PC-9 (cell line): Measurements from ENCODE around the gene NAE1. TPM values are rescaled to one million over a fixed set of nuclear protein-coding genes. Genes with fewer than 3 reads are reported as not detected.

Source experiments
- BruUV-seq: library from RNA; stranded (reverse); fragments of 400-500 nt; replicated peaks from 2 replicates; lab custom pipeline; 2021; lab: Mats Ljungman, UMichigan
- CTCF ChIA-PET: fragments of 300-600 bp; sonication (Branson Sonifier 250); formaldehyde crosslinking; loops from one replicate; lab custom pipeline; 2022; ENCODE audit warnings: antibody characterized with exemption; lab: Charles Lee
- POLR2A ChIA-PET: fragments of 300-600 bp; sonication (Branson Sonifier 250); formaldehyde crosslinking; loops from one replicate; lab custom pipeline; 2022; ENCODE audit warnings: antibody characterized with exemption; ENCODE audit not compliant: unreplicated experiment; lab: Charles Lee
- DNase-seq, 2 experiments: peaks; one replicate each; pipeline versions ENCODE4 v3.0.0 to v3.0.0-alpha.2; 2015 to 2022; ENCODE audit warnings: mixed read lengths in 1 of 2
- H2AFZ ChIP-seq: fragments of 200-600 bp; sonication (generic); 2 replicates; pipeline ENCODE4 v1.8.1; 2017; ENCODE audit warnings: antibody characterized with exemption
- H3F3A ChIP-seq: fragments of 200-600 bp; sonication (generic); 2 replicates; pipeline ENCODE4 v1.8.1; 2017; ENCODE audit warnings: antibody characterized with exemption, mild to moderate bottlenecking, low read depth; ENCODE audit not compliant: insufficient read depth
- H3K27ac ChIP-seq: fragments of 200-600 bp; sonication (generic); 2 replicates; pipeline ENCODE4 v1.6.1; 2016; ENCODE audit warnings: mixed run types
- H3K27me3 ChIP-seq: fragments of 200-600 bp; sonication (generic); 2 replicates; pipeline ENCODE4 v1.6.1; 2016; ENCODE audit warnings: low read depth, mixed run types; ENCODE audit not compliant: insufficient read depth
- H3K36me3 ChIP-seq: fragments of 200-600 bp; sonication (generic); 2 replicates; pipeline ENCODE4 v1.6.1; 2016; ENCODE audit warnings: low read depth, mixed run types
- H3K4me1 ChIP-seq: fragments of 200-600 bp; sonication (generic); replicated peaks from 2 replicates; pipeline ENCODE4 v1.6.1; 2016; ENCODE audit warnings: mixed run types; ENCODE audit not compliant: insufficient read depth
- H3K4me2 ChIP-seq: fragments of 200-600 bp; sonication (generic); 2 replicates; pipeline ENCODE4 v1.6.1; 2017; ENCODE audit warnings: mixed run types
- H3K4me3 ChIP-seq: fragments of 200-600 bp; sonication (generic); 2 replicates; pipeline ENCODE4 v1.6.1; 2016; ENCODE audit warnings: mixed run types
- H3K79me2 ChIP-seq: fragments of 200-600 bp; sonication (generic); 2 replicates; pipeline ENCODE4 v1.6.1; 2017; ENCODE audit warnings: low read depth, mixed run types
- H3K9me2 ChIP-seq: fragments of 200-600 bp; sonication (generic); 2 replicates; pipeline ENCODE4 v1.8.1; 2017; ENCODE audit warnings: mild to moderate bottlenecking; ENCODE audit not compliant: insufficient read depth
- H3K9me3 ChIP-seq: fragments of 200-600 bp; sonication (generic); 2 replicates; pipeline ENCODE4 v1.8.1; 2016; ENCODE audit warnings: low read depth; ENCODE audit not compliant: insufficient read depth
- H4K20me1 ChIP-seq: fragments of 200-600 bp; sonication (generic); 2 replicates; pipeline ENCODE4 v1.8.1; 2017; ENCODE audit not compliant: insufficient read depth
- CTCF ChIP-seq: fragments of 200-600 bp; sonication (generic); conservative IDR thresholded peaks from 2 replicates; pipeline ENCODE4 v1.6.1; 2017; ENCODE audit warnings: mixed run types, antibody characterized with exemption, mild to moderate bottlenecking, moderate library complexity
- EZH2 ChIP-seq: fragments of 200-600 bp; sonication (generic); IDR thresholded peaks from 2 replicates; pipeline ENCODE4 v1.8.0; 2017; ENCODE audit warnings: antibody characterized with exemption, low read depth
- intact Hi-C: fragments of 100-400 bp; cut with micrococcal nuclease; formaldehyde crosslinking; loops from one replicate; pipeline ENCODE4 v1.10.0; 2022; ENCODE audit not compliant: unreplicated experiment
- total RNA-seq: library from RNA; stranded (reverse); gene quantifications from 2 replicates; pipeline ENCODE4 v1.2.3, GENCODE V29; 2021

NAE1 gene
- total RNA-seq, 1 experiment from 2014 or later: 72.7 TPM

DNA sequence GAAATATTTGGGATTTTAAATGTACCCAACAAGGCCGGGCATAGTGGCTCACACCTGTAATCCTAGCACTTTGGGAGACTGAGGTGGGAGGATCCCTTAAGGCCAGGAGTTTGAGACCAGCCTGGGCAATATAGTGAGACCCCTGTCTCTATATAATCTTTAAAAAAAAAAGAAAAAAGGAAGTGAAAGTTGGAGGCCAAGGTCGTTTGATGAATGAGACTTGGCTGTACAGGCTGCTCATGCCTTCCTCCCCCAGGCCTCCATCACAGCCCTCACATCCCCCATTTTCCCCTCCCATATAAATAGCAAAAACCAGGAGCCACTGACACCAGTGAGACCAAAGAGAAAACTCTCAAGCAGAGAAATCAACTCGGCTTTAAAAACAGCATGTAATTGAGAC is 10.1 kb upstream of the NAE1 start:
- POLR2A ChIA-PET: no interaction called here
- no peak overlapping the region for H3K27ac ChIP-seq
- H3K79me2 ChIP-seq: no peaks in the 10 kb centered on the region
- no peaks in the 10 kb centered on the region for H3K9me2 ChIP-seq
- no peak overlapping the region for H3K4me2 ChIP-seq
- DNase-seq: no peak
- CTCF ChIA-PET: no interaction called here
- H3K36me3 ChIP-seq: no peaks in the 10 kb centered on the region
- intact Hi-C loops: no loop called here
- no peak overlapping the region for H3K4me3 ChIP-seq
- H3K9me3 ChIP-seq: no peaks in the 10 kb centered on the region
- no TSS peak for BruUV-seq
- TF ChIP-seq CTCF (no peak), EZH2 (no peak)
- H4K20me1 ChIP-seq: no peaks in the 10 kb centered on the region
- H3F3A ChIP-seq: no peaks in the 10 kb centered on the region
- 0 out of 2 replicates have a peak, but pooled peaks cover 4% of the 10 kb centered on the region for H3K4me1 ChIP-seq
- no peaks in the 10 kb centered on the region for H3K27me3 ChIP-seq
- no peak overlapping the region for H2AFZ ChIP-seq

- Histone ChIP-seq H3K4me3 (no peak overlapping the region), H3K4me1 (peaks cover 27% of the 10 kb centered on the region), H3K27me3 (no peaks in the 10 kb centered on the region), H4K20me1 (no peaks in the 10 kb centered on the region), H2AFZ (no peak overlapping the region), H3K27ac (no peak overlapping the region), H3F3A (peaks cover 28% of the 10 kb centered on the region), H3K4me2 (no peak overlapping the region), H3K36me3 (no peaks in the 10 kb centered on the region), H3K9me2 (no peaks in the 10 kb centered on the region), H3K79me2 (peaks cover 6% of the 10 kb centered on the region), H3K9me3 (no peaks in the 10 kb centered on the region)
- ChIA-PET POLR2A (interaction anchor here (0.7 kb wide), 1 partner anchor 556 kb away, joined by 4 read pairs; no protein-coding TSS in a partner anchor), CTCF (interaction anchor here (0.5 to 1.7 kb wide), 3 partner anchors 34 to 46 kb away, joined by 3 to 10 read pairs (median 10); partner anchors contain the start of gene PDP2)
- intact Hi-C loops: no loop called here
- no TSS peak for BruUV-seq
- TF ChIP-seq EZH2 (no peak), CTCF (no peak)
- no peak for DNase-seq
Observed at GRCh38 chr16:66834746-66835145, 4.0 kb upstream of the NAE1 start.

DNA sequence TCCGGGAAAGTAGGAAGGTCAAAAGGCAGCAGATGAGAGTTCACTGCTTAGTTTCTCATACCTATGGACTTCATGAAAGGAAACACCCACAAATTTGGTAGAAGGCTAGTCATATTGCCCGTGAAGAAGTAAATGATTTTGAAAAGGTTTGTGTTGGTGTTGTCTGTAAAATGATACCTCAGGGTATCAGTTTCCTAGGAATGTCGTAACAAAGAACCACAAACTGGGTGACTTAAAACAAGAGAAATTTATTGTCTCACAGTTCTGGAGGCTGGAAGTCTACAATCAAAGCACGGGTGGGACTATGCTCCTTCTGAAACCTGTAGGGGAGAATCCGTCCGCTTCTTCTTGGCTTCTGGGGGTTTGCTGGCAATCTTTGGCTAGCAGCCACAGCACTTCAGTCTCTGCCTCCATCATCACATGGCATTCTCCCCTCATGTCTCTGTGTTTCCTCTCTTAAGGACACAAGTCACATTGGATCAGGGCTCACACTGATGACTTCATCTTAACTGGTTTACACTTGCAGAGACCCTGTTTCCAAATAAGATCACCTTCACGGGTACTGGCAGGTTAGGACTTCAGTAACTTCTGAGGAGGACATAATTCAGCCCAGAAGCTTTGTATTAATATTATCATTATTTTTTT is 2.0 kb upstream of the NAE1 start:
- intact Hi-C loops: no loop called here
- Histone ChIP-seq H3K36me3 (no peaks in the 10 kb centered on the region), H3K27ac (peak overlapping the region; percentile 61), H4K20me1 (peaks cover 4% of the 10 kb centered on the region; the same call in 1 of the 2 replicates), H3K4me1 (peaks cover 36% of the 10 kb centered on the region), H3K9me3 (no peaks in the 10 kb centered on the region), H2AFZ (peak overlapping the region; percentile 65), H3K4me3 (peak overlapping the region; percentile 27), H3F3A (peaks cover 28% of the 10 kb centered on the region), H3K27me3 (no peaks in the 10 kb centered on the region), H3K79me2 (peaks cover 26% of the 10 kb centered on the region), H3K4me2 (peak overlapping the region; percentile 71), H3K9me2 (no peaks in the 10 kb centered on the region)
- CTCF ChIA-PET: no interaction called here
- no peak for TF ChIP-seq EZH2
- TF ChIP-seq CTCF: no peak
- POLR2A ChIA-PET: no interaction called here
- no TSS peak for BruUV-seq
- DNase-seq: peak in 1 of 2 experiments; percentile 80
